ENCODE data around the gene SINHCAF.

SINHCAF gene

DNA sequence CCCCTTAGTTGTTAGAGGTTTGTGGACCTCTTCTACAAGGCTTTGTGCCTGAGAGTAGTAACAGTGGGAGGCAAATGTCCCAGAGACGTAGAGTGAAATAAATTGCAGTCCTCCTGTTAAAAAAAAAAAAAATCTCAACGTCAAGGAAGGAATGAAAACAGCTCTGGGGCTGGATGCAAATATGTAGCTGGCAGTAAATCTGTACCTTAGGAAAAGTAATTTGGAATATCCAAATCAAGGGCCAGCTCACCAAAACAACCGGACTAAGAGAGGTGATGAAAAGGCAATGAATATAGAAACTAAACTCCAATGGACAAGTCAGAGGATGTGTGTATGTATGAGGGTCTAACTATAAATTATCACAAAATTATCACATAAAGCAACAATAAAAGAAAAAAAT, 27.0 kb downstream of the SINHCAF start:
- TF ChIP-seq, protein P1, sequence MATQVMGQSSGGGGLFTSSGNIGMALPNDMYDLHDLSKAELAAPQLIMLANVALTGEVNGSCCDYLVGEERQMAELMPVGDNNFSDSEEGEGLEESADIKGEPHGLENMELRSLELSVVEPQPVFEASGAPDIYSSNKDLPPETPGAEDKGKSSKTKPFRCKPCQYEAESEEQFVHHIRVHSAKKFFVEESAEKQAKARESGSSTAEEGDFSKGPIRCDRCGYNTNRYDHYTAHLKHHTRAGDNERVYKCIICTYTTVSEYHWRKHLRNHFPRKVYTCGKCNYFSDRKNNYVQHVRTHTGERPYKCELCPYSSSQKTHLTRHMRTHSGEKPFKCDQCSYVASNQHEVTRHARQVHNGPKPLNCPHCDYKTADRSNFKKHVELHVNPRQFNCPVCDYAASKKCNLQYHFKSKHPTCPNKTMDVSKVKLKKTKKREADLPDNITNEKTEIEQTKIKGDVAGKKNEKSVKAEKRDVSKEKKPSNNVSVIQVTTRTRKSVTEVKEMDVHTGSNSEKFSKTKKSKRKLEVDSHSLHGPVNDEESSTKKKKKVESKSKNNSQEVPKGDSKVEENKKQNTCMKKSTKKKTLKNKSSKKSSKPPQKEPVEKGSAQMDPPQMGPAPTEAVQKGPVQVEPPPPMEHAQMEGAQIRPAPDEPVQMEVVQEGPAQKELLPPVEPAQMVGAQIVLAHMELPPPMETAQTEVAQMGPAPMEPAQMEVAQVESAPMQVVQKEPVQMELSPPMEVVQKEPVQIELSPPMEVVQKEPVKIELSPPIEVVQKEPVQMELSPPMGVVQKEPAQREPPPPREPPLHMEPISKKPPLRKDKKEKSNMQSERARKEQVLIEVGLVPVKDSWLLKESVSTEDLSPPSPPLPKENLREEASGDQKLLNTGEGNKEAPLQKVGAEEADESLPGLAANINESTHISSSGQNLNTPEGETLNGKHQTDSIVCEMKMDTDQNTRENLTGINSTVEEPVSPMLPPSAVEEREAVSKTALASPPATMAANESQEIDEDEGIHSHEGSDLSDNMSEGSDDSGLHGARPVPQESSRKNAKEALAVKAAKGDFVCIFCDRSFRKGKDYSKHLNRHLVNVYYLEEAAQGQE (IDR thresholded peaks at IDR 0.05; ENCODE audit: insufficient replicate concordance, low read depth) = no peak
- no peaks in the 10 kb centered on the region for H3K27me3 ChIP-seq (ENCODE audit: insufficient read depth, poor library complexity, severe bottlenecking)
- no peak overlapping the region for H3K4me3 ChIP-seq (replicated peaks; ENCODE audit: insufficient read depth, low read length)
- no peak overlapping the region for H3K27ac ChIP-seq (replicated peaks)
- no peak for DNase-seq (ENCODE audit: low read depth in 1 of 2, low spot score in 1 of 2)

DNA sequence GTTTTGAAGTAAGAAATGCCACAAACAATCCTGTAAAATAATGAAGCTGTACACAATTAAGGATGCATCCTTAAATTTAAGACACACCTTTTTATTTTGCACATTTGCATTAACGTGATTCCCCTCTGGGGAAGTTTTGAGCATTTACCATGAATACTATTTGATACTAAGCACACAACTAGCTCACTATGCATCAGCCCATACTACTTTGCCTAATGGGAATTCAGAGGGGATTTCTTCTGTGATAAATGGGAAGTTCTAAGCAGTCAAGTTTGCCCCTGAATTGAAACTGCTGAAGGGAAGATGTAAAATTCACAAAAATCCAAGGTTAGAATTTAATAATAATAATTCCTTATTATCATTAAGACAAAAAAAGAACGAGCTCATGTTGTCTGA, 27.4 kb downstream of the SINHCAF start:
- Histone ChIP-seq H3K27ac (replicated peaks) (no peak overlapping the region), H3K4me3 (replicated peaks; ENCODE audit: insufficient read depth, low read length) (no peak overlapping the region), H3K27me3 (ENCODE audit: insufficient read depth, poor library complexity, severe bottlenecking) (no peaks in the 10 kb centered on the region)
- no peak for TF ChIP-seq POLR2AphosphoS5 (IDR thresholded peaks at IDR 0.05; ENCODE audit: low read depth)
- TF ChIP-seq, protein P1 (IDR thresholded peaks at IDR 0.05; ENCODE audit: insufficient replicate concordance, low read depth) = no peak
- no peak for TF ChIP-seq CTCF (IDR thresholded peaks at IDR 0.05; ENCODE audit: insufficient read depth, low read length)
- no peak for DNase-seq (ENCODE audit: low read depth in 1 of 2, low spot score in 1 of 2)

DNA sequence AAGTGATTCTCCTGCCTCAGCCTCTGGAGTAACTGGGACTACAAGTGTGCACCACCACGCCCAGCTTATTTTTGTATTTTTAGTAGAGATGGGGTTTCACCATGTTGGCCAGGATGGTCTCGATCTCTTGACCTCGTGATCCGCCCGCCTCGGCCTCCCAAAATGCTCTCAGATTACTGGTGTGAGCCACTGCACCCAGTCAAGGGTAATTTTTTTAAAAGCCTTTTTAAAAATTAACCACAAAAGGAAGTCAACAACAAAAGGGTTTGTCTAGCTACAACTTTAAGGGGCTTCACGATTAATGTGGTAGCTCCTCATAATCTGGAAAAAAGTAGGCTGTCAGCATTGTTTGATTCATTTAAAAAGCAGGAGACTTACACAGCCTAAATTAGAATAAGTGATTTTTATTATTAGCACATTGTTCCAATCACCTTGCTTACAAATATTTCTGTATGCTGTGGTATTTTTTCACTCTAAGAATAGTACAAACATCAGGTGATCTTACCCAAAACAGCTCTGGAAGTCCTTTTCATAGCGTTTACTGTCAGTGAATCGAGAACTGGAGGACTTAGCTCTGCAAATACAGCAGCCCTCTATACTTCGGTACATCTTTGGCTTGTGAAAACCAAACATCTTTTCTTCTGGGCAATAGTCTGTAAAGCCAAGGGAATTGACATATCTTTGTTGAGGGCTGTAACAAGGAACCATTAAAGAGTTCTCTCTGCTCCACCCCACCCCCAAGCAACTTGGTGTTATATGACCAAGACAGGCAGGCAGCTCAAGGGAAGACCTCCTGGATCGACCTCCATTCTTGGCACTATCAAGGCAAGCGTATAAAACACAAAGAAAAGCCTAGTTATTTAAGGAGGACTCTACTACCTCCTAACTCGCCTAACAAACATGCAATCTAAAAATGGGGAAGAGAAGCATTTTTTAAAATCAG, 28.1 kb downstream of the SINHCAF start:
- Histone ChIP-seq H3K4me3 (replicated peaks; ENCODE audit: insufficient read depth, low read length) (no peak overlapping the region), H3K27ac (replicated peaks) (no peak overlapping the region), H3K27me3 (ENCODE audit: insufficient read depth, poor library complexity, severe bottlenecking) (no peaks in the 10 kb centered on the region)
- no peak for DNase-seq (ENCODE audit: low read depth in 1 of 2, low spot score in 1 of 2)
- TF ChIP-seq POLR2AphosphoS5 (IDR thresholded peaks at IDR 0.05; ENCODE audit: low read depth) (no peak), CTCF (IDR thresholded peaks at IDR 0.05; ENCODE audit: insufficient read depth, low read length) (no peak), GABPA (IDR thresholded peaks at IDR 0.05; ENCODE audit: low read depth) (no peak), SPI1 (IDR thresholded peaks at IDR 0.05; ENCODE audit: borderline replicate concordance, low read depth) (no peak)
- TF ChIP-seq, protein P1 (IDR thresholded peaks at IDR 0.05; ENCODE audit: insufficient replicate concordance, low read depth) = no peak
